Metanephros (tissue), 2 donors: ENCODE data around the gene CWH43. TPM values are rescaled to one million over a fixed set of nuclear protein-coding genes. Genes with fewer than 3 reads are reported as not detected.

Experiments
- small RNA-seq: library from RNA; depleted of rRNA; stranded (forward); fragments of <200 nt; gene quantifications from one replicate; pipeline ENCODE3, GENCODE V24; 2014; ENCODE audit warnings: low replicate concordance
- total RNA-seq: library from RNA; depleted of rRNA; stranded (reverse); fragments of >200 nt; gene quantifications from one replicate; pipeline ENCODE4 v1.2.3, GENCODE V29; 2014

CWH43 gene
- total RNA-seq = 12.3 TPM

GRCh38 chr4:48985976-48986653 lies at the start of gene CWH43:
Gene CWH43 (plus strand): TSS chr4:48986275. CDS start chr4:48986430, 155 bp downstream.

Small RNAs within 50 kb of the gene (small RNA-seq; reads per million reads assigned to genes)
- not detected for gene AC020593.1

Other genes starting within 250 kb of the CWH43 start
- 116 TPM for gene FRYL, start 206.0 kb upstream of the CWH43 start, total RNA-seq
- 135 TPM for gene OCIAD1, start 155.2 kb upstream of the CWH43 start, total RNA-seq
- 40.2 TPM for gene OCIAD2, start 79.5 kb upstream of the CWH43 start, total RNA-seq